ENCODE results near the gene HOXB8.
A peak's percentile ranks its signal among the peaks of the same experiment; 100 is the strongest.

HOXB8 gene

GRCh38 chr17:48637323-48638260 lies 22.5 kb upstream of the HOXB8 start:
- peak; percentile 82 for DNase-seq (ENCODE audit: low read depth)

DNA sequence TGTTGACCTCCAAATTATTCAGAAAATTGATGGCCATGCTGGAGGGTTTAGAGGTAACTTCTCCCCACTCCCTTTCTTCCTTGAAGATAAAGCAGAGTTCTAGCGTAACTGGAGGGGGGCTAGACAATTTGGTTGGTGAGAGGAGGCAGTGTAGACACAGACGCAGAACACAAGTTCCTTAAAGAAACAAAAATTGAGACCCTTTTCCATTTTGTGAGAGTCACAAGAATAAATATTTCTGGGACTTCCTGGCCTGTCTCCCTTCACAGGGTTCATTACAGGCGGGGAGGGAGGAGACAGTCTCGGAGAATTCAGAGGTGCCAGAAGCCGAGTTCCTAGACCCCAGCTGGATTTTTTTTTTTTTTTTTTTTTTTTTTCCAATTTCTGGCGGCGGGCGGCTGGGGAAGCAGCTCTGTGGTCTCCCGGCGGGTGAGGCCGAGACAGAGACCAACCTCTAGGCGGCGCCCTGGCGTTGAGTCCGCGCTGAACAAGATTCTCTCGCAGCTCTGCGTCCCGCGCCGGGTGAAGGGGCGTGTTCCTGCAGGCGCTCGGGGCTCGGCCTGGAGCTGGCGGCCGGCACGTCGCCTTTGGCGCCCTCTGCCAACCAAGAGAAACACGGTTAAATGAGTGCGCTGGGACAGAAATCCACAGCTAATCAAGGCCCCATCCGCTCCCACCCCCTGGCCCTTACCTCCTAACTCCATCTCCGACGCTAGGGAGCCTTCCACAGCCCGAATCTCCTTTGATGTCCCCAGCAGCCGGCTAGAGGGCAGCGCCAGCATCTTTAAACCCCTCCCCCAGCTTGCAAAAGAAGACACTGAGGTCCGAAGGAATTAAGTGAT lies 21.3 kb upstream of the HOXB8 start:
- no peak for DNase-seq (ENCODE audit: low read depth)

DNA sequence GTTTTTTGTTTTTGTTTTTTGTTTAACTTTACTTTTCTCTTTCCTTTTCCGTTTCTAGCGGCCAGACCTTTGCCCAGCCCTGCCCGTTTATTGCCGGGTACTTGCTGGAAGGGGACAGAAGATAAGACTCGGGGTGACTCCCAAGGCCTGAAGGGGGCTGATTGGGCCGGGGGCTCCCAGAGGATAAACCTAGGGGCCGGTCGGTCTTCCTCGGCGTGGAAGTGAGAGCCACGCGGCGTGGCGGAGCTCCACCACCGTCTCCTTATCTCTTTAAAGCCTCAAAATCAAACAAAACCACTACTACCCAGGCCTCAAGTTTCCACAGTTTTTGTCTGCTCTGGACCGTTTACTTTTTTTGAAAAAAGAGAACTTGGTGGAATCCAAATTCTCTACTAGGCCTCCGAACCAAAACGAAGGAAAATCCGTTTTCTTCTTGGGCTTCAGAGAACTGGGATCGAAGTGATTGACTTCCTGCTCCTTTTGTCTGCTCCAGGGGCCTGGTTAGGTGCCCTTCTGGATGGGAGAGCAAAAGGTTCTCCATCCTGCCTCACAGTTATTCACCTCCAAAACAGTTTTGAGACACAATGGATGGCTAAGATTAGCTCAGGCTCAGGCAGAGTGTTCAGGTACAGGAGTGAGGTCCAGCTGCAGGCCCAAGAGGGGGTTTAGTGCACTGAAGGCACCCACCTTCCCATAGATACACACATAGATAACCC lies 19.6 kb upstream of the HOXB8 start:
- DNase-seq (ENCODE audit: low read depth): no peak

GRCh38 chr17:48633266-48633677 lies 18.2 kb upstream of the HOXB8 start:
- no peak for DNase-seq (ENCODE audit: low read depth)

GRCh38 chr17:48632579-48633265 lies 17.6 kb upstream of the HOXB8 start:
- no peak for DNase-seq (ENCODE audit: low read depth)

- DNase-seq (ENCODE audit: low read depth): no peak
Observed at GRCh38 chr17:48631693-48632578, 16.8 kb upstream of the HOXB8 start.

DNA sequence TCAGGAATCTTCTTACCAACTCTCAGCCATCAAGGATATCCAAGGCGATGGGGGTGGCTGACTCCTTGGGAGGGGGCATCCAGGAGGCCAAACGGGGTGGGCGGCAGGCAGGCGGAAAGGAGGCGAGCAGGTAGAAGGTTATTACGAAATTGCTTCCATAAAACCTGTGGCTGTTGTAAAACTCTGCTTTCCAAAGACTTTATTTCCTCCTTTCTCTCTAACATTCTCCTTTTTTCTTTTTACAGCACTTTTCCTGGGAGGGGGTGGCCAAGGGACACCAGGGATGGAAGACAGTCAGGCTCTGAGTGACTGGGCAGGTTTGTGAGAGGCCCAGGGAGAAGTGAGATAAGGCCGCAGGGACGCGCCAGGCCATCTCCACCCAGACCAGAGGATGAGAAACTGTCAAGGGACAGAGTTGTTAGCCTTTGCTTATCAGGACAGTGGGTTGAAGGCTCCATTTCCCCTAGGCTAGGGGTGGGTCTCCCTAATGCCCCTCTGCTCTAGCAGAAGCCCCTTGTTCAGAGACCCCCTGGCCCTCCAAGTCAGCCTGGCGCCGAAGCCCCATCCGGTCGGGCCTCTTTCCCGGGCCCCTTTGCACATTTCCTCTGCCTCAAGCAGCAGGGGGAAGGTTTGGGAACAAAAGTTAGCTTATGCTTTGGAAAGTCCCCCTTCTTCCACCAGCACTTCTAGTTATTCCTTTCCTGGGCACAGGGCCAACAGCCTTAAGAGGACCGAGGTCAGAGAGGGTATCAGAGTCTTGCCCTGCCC lies 16.0 kb upstream of the HOXB8 start:
- DNase-seq (ENCODE audit: low read depth): no peak

GRCh38 chr17:48630009-48630924 lies 15.2 kb upstream of the HOXB8 start:
- no peak for DNase-seq (ENCODE audit: low read depth)

GRCh38 chr17:48629411-48629759 lies 14.3 kb upstream of the HOXB8 start:
- no peak for DNase-seq (ENCODE audit: low read depth)

GRCh38 chr17:48628649-48629410 lies 13.7 kb upstream of the HOXB8 start:
- no peak for DNase-seq (ENCODE audit: low read depth)

- DNase-seq (ENCODE audit: low read depth): no peak
Observed at GRCh38 chr17:48627623-48628521, 12.8 kb upstream of the HOXB8 start.

DNA sequence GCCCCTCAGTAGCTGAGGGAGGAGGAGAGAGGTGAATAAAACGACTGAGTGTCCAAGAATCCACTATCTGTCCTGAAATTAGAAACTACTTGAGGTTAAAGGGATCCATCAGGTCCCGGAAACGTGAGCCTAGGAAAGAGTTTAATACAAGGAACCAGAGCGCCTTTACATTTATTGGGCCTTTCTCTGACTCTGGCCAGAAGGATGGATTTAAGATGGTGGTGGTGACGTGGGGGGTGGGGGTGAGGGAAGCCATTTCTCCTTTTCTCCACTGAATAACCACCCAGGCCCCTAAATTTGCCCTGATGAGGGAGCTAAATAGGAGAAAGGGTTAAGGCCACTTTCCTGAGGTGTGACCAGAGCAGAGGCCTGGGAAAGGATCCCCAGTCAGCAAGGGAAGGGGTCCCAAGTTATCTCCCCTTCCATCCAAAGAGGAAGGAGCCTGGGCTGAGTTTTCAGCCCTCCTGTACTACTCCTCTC lies 12.1 kb upstream of the HOXB8 start:
- no peak for DNase-seq (ENCODE audit: low read depth)

DNA sequence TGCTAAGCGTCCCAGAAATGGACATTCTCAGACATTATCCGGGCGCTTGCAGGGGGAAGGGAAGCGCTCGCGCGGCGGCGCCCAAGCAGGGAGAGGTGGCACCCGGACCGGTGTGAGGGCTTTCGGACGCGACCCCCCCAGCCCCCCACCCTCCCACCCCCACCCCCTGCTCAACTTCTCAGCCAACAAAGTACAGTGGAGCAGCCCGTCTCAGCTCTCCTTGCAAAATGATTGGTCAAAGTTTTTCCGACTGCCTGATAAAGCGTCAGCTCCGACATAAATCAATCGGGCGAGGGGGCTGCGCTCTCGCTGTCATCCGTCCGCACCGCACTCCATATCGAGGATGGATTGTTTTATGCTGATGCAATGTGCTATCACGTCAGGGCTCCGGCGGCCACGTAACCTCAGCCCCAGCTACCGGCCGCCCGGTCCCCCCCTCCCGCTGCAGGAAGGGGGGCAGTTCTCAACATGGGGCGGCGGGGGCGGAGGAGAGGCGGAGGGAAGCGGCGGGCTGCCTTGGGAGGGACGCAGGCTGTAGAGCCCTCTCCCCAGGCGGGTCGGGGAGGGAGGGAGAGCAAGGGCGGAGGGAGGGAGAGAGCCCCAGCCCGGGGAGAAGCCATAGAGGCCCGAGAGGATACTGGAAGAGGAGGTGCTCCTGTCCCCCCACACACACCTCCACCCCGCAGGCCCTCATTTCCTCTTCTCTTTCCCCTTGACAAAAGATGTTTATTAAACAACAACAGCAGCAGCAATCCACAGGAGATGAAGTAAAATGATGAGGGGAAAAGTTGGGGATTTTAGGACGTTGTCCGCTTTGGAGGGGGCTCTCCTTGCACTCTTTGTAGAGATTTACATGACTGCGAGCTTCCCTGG lies 11.4 kb upstream of the HOXB8 start, which contains the start of gene HOXB9:
HOXB9 (minus strand) TSS at position 114 of the 873 bp plus-strand sequence; CDS start at position 25, 89 bp downstream.
- DNase-seq (ENCODE audit: low read depth): no peak

DNA sequence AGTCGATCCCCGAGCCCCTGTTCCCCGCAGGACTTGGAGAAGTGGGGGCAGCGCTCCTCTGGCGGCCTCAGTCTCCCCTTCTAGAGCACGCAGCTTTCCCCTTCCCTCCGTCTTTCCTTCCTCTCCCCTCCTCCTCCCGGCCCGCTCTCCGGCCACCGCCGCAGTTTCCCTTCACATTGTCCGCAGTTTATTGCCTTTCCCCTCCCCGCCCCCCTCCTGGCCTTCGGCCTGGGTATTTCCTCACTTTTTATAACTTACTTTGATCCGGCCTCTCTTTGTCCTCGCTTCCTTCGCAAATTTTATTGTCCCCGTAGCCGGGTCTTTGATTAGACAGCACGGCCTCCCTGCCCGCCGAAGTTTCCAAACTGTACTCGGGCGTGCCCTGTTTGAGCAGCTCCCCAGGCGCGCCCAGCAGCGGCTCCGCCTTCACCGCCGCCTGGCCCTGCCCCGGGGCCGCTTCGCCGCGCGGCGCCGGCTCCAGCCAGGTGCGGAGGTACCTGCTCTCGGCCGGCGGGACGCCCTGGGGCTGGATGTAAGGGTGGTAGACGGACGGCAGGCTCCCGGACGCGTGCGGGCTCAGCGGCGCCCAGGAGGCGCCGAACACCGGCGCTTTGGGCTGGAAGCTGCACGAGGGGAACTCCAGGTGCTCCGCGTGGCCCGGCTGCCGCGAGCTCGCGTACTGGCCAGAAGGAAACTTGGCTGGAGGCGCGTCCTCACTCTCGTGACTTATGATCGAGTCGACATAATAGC lies 10.6 kb upstream of the HOXB8 start:
- DNase-seq (ENCODE audit: low read depth): no peak
